Measurements from ENCODE around the gene OTOP2. TPM values are rescaled to one million over a fixed set of nuclear protein-coding genes. Genes with fewer than 3 reads are reported as not detected.
"Not testable (repeated sequence)": the region's sequence is repeated elsewhere in the genome, so short reads cannot be mapped to it uniquely, and the experiment has no call there.

Gene OTOP2
- total RNA-seq, 1 donor from 2014 or later, result not detected

- TF ChIP-seq CTCF (IDR thresholded peaks at IDR 0.05; ENCODE audit: borderline replicate concordance), result no peak
- H3K36me3 ChIP-seq, result no peaks in the 10 kb centered on the region
- no peak overlapping the region for H3K4me3 ChIP-seq
- H3K4me1 ChIP-seq, result peaks cover 14% of the 10 kb centered on the region
- no peak overlapping the region for H3K27ac ChIP-seq (replicated peaks)
- intact Hi-C loops (cut with micrococcal nuclease), result no loop called here
- H3K9me3 ChIP-seq (replicated peaks), result no peaks in the 10 kb centered on the region
- H3K27me3 ChIP-seq (ENCODE audit: low read depth), result no peaks in the 10 kb centered on the region
- no peak for DNase-seq
These were observed 40.2 kb downstream of the OTOP2 start for GRCh38 chr17:74964246-74964761.

- TF ChIP-seq CTCF (IDR thresholded peaks at IDR 0.05; ENCODE audit: borderline replicate concordance), result no peak
- H3K4me1 ChIP-seq, result peaks cover 22% of the 10 kb centered on the region
- H3K27ac ChIP-seq (replicated peaks), result no peak overlapping the region
- intact Hi-C loops (cut with micrococcal nuclease), result no loop called here
- H3K27me3 ChIP-seq (ENCODE audit: low read depth), result no peaks in the 10 kb centered on the region
- H3K36me3 ChIP-seq, result no peaks in the 10 kb centered on the region
- DNase-seq, result no peak
- H3K9me3 ChIP-seq (replicated peaks), result no peaks in the 10 kb centered on the region
- no peak overlapping the region for H3K4me3 ChIP-seq
These were observed 41.0 kb downstream of the OTOP2 start for GRCh38 chr17:74964988-74965622.

- no peak overlapping the region for H3K27ac ChIP-seq (replicated peaks)
- DNase-seq, result no peak
- H3K9me3 ChIP-seq (replicated peaks), result no peaks in the 10 kb centered on the region
- intact Hi-C loops (cut with micrococcal nuclease), result no loop called here
- H3K4me3 ChIP-seq, result no peak overlapping the region
- no peak for TF ChIP-seq CTCF (IDR thresholded peaks at IDR 0.05; ENCODE audit: borderline replicate concordance)
- H3K36me3 ChIP-seq, result no peaks in the 10 kb centered on the region
- H3K27me3 ChIP-seq (ENCODE audit: low read depth), result peaks cover 13% of the 10 kb centered on the region
- peaks cover 40% of the 10 kb centered on the region for H3K4me1 ChIP-seq
These were observed 44.3 kb downstream of the OTOP2 start for GRCh38 chr17:74968361-74968780.

- H3K36me3 ChIP-seq; H3K4me3 ChIP-seq; intact Hi-C loops (cut with micrococcal nuclease); H3K9me3 ChIP-seq (replicated peaks); DNase-seq: not testable (repeated sequence)
- peaks cover 17% of the 10 kb centered on the region for H3K27me3 ChIP-seq (ENCODE audit: low read depth)
- peak overlapping the region; percentile 82 for H3K27ac ChIP-seq (replicated peaks)
- peaks cover 40% of the 10 kb centered on the region for H3K4me1 ChIP-seq
These were observed 45.4 kb downstream of the OTOP2 start for GRCh38 chr17:74969501-74969900.

- Histone ChIP-seq H3K27ac (replicated peaks) (peak overlapping the region; percentile 82), H3K4me3 (peak overlapping the region; percentile 86), H3K4me1 (peaks cover 40% of the 10 kb centered on the region), H3K27me3 (ENCODE audit: low read depth) (peaks cover 26% of the 10 kb centered on the region), H3K9me3 (replicated peaks) (no peaks in the 10 kb centered on the region), H3K36me3 (no peaks in the 10 kb centered on the region)
- no peak for TF ChIP-seq CTCF (IDR thresholded peaks at IDR 0.05; ENCODE audit: borderline replicate concordance)
- intact Hi-C loops (cut with micrococcal nuclease), result no loop called here
- peak; percentile 26 for DNase-seq
These were observed 46.3 kb downstream of the OTOP2 start for GRCh38 chr17:74970395-74970794.

- DNase-seq, result no peak
- no peaks in the 10 kb centered on the region for H3K9me3 ChIP-seq (replicated peaks)
- H3K27ac ChIP-seq (replicated peaks), result peak overlapping the region; percentile 82
- H3K27me3 ChIP-seq (ENCODE audit: low read depth), result peaks cover 27% of the 10 kb centered on the region
- H3K4me1 ChIP-seq, result peaks cover 40% of the 10 kb centered on the region
- intact Hi-C loops (cut with micrococcal nuclease), result no loop called here
- no peak for TF ChIP-seq CTCF (IDR thresholded peaks at IDR 0.05; ENCODE audit: borderline replicate concordance)
- H3K36me3 ChIP-seq, result no peaks in the 10 kb centered on the region
- peak overlapping the region; percentile 86 for H3K4me3 ChIP-seq
These were observed 47.2 kb downstream of the OTOP2 start for GRCh38 chr17:74971069-74971841.
